Mesodermal cell (in vitro differentiated cells): ENCODE measurements around the gene IL4R.

Source experiments
- H3K27ac ChIP-seq: 2 replicates; pipeline ENCODE4 v1.7.0; 2013; ENCODE audit warnings: mild to moderate bottlenecking, low read depth, low read length, moderate library complexity; ENCODE audit not compliant: severe bottlenecking
- H3K36me3 ChIP-seq: 2 replicates; pipeline ENCODE4 v1.7.1; 2013; ENCODE audit warnings: mild to moderate bottlenecking, low read length, moderate library complexity; ENCODE audit not compliant: control insufficient read depth, insufficient read depth
- H3K4me1 ChIP-seq: one replicate; pipeline ENCODE4 v1.7.1; 2013; ENCODE audit warnings: mild to moderate bottlenecking, low read length; ENCODE audit not compliant: insufficient read depth, control insufficient read depth, poor library complexity, severe bottlenecking
- H3K4me3 ChIP-seq: 2 replicates; pipeline ENCODE4 v1.7.0; 2013; ENCODE audit warnings: low read length, control low read depth, mild to moderate bottlenecking; ENCODE audit not compliant: insufficient read depth, poor library complexity, severe bottlenecking; ENCODE audit errors: extremely low read depth
- H3K9me3 ChIP-seq: 2 replicates; pipeline ENCODE4 v1.7.1; 2013; ENCODE audit warnings: mild to moderate bottlenecking, low read length, moderate library complexity; ENCODE audit not compliant: control insufficient read depth
- WGBS, 2 experiments: methylation state at CpG; one replicate each; pipeline ENCODE4 v1.1.5; 2013; ENCODE audit warnings: missing lambda C conversion rate in 2 of 2; ENCODE audit not compliant: insufficient coverage in 2 of 2; 5-methylcytosine and 5-hydroxymethylcytosine counted together

IL4R gene

GRCh38 chr16:27381974-27382855 lies 68.4 kb downstream of the IL4R start:
- Histone ChIP-seq H3K4me3 (no peak overlapping the region), H3K9me3 (no peaks in the 10 kb centered on the region), H3K4me1 (peaks cover 6% of the 10 kb centered on the region), H3K27ac (no peak overlapping the region), H3K36me3 (no peaks in the 10 kb centered on the region)
- 80 to 86% methylated on average over 10 of the region's 10 CpGs for WGBS, 2 experiments

GRCh38 chr16:27383556-27384243 lies 69.9 kb downstream of the IL4R start:
- Histone ChIP-seq H3K4me3 (no peak overlapping the region), H3K4me1 (peaks cover 6% of the 10 kb centered on the region), H3K27ac (no peak overlapping the region), H3K36me3 (no peaks in the 10 kb centered on the region), H3K9me3 (no peaks in the 10 kb centered on the region)
- WGBS, 2 experiments, result 83 to 88% methylated on average over 13 to 15 of the region's 15 CpGs

GRCh38 chr16:27384425-27384824 lies 70.7 kb downstream of the IL4R start:
- Histone ChIP-seq H3K4me1 (peaks cover 1% of the 10 kb centered on the region), H3K9me3 (no peaks in the 10 kb centered on the region), H3K27ac (no peak overlapping the region), H3K4me3 (no peak overlapping the region), H3K36me3 (no peaks in the 10 kb centered on the region)
- 89 to 97% methylated on average over 3 to 4 of the region's 5 CpGs for WGBS, 2 experiments

GRCh38 chr16:27385398-27385797 lies 71.6 kb downstream of the IL4R start:
- WGBS, 2 experiments, result 86 to 90% methylated on average over 5 of the region's 7 CpGs
- H3K9me3 ChIP-seq, result no peaks in the 10 kb centered on the region
- no peaks in the 10 kb centered on the region for H3K4me1 ChIP-seq
- H3K4me3 ChIP-seq, result no peak overlapping the region
- H3K27ac ChIP-seq, result no peak overlapping the region
- no peaks in the 10 kb centered on the region for H3K36me3 ChIP-seq

- Histone ChIP-seq H3K4me1 (no peaks in the 10 kb centered on the region), H3K36me3 (no peaks in the 10 kb centered on the region), H3K27ac (no peak overlapping the region), H3K4me3 (no peak overlapping the region), H3K9me3 (no peaks in the 10 kb centered on the region)
- 80 to 96% methylated on average over 2 to 3 of the region's 4 CpGs for WGBS, 2 experiments
These were observed 72.9 kb downstream of the IL4R start for GRCh38 chr16:27386674-27387073.

- Histone ChIP-seq H3K4me1 (no peaks in the 10 kb centered on the region), H3K27ac (no peak overlapping the region), H3K4me3 (no peak overlapping the region), H3K9me3 (no peaks in the 10 kb centered on the region), H3K36me3 (no peaks in the 10 kb centered on the region)
- WGBS, 2 experiments, result no CpG with 5 or more reads among the region's 1 CpG
These were observed 74.0 kb downstream of the IL4R start for GRCh38 chr16:27387724-27388123.

- H3K36me3 ChIP-seq, result no peaks in the 10 kb centered on the region
- 93% methylated on average over 5 to 6 of the region's 8 CpGs for WGBS, 2 experiments
- no peaks in the 10 kb centered on the region for H3K9me3 ChIP-seq
- no peak overlapping the region for H3K27ac ChIP-seq
- no peak overlapping the region for H3K4me3 ChIP-seq
- no peaks in the 10 kb centered on the region for H3K4me1 ChIP-seq
These were observed 75.6 kb downstream of the IL4R start for GRCh38 chr16:27389272-27389961.

- Histone ChIP-seq H3K9me3 (no peaks in the 10 kb centered on the region), H3K36me3 (no peaks in the 10 kb centered on the region), H3K27ac (no peak overlapping the region), H3K4me1 (no peaks in the 10 kb centered on the region), H3K4me3 (no peak overlapping the region)
These were observed 76.4 kb downstream of the IL4R start for GRCh38 chr16:27390151-27390550.

- no peaks in the 10 kb centered on the region for H3K4me1 ChIP-seq
- no peaks in the 10 kb centered on the region for H3K36me3 ChIP-seq
- no CpG with 5 or more reads among the region's 1 CpG for WGBS, 2 experiments
- no peak overlapping the region for H3K4me3 ChIP-seq
- no peaks in the 10 kb centered on the region for H3K9me3 ChIP-seq
- H3K27ac ChIP-seq, result no peak overlapping the region
These were observed 78.9 kb downstream of the IL4R start for GRCh38 chr16:27392671-27393070.

GRCh38 chr16:27394516-27394915 lies 80.7 kb downstream of the IL4R start:
- H3K4me3 ChIP-seq, result no peak overlapping the region
- no peak overlapping the region for H3K27ac ChIP-seq
- no peaks in the 10 kb centered on the region for H3K9me3 ChIP-seq
- H3K36me3 ChIP-seq, result no peaks in the 10 kb centered on the region
- H3K4me1 ChIP-seq, result no peaks in the 10 kb centered on the region
